Mesenchymal stem cell (in vitro differentiated cells and primary cell): ENCODE data around the gene PHF2.
A peak's percentile ranks its signal among the peaks of the same experiment; 100 is the strongest.

Experiments
- DNase-seq: peaks from one replicate; pipeline ENCODE4 v3.0.0-alpha.2; 2013
- H2AFZ ChIP-seq: one replicate; pipeline ENCODE4 v1.6.1; 2013; ENCODE audit warnings: low read depth, mild to moderate bottlenecking, control low read depth, inconsistent platforms, low read length, moderate library complexity
- H2AK5ac ChIP-seq: 2 replicates; pipeline ENCODE4 v1.6.1; 2013; ENCODE audit warnings: low read length, moderate library complexity, mild to moderate bottlenecking, inconsistent platforms; ENCODE audit not compliant: severe bottlenecking
- H2BK120ac ChIP-seq: one replicate; pipeline ENCODE4 v1.6.1; 2013; ENCODE audit warnings: low read depth, mild to moderate bottlenecking, inconsistent platforms, low read length, moderate library complexity
- H2BK12ac ChIP-seq, 2 experiments: one replicate each; pipeline ENCODE4 v1.6.1; 2013; ENCODE audit warnings: inconsistent platforms in 2 of 2, low read length in 2 of 2, mild to moderate bottlenecking in 2 of 2, moderate library complexity in 2 of 2, control low read depth in 1 of 2
- H2BK15ac ChIP-seq: one replicate; pipeline ENCODE4 v1.6.1; 2013; ENCODE audit warnings: mild to moderate bottlenecking, low read depth, inconsistent platforms; ENCODE audit not compliant: poor library complexity, severe bottlenecking
- H2BK5ac ChIP-seq: 2 replicates; pipeline ENCODE4 v1.6.1; 2013; ENCODE audit warnings: low read depth, mild to moderate bottlenecking, low read length, control low read depth, inconsistent platforms; ENCODE audit not compliant: poor library complexity, severe bottlenecking
- H3K14ac ChIP-seq, 2 experiments: one replicate each; pipeline ENCODE4 v1.6.1; 2013; ENCODE audit warnings: inconsistent platforms in 2 of 2, low read length in 2 of 2, control low read depth in 1 of 2, mild to moderate bottlenecking in 1 of 2, moderate library complexity in 1 of 2
- H3K18ac ChIP-seq, 2 experiments: one replicate each; pipeline ENCODE4 v1.6.1; 2013; ENCODE audit warnings: inconsistent platforms in 2 of 2, low read length in 2 of 2, control low read depth in 1 of 2, low read depth in 1 of 2, mild to moderate bottlenecking in 1 of 2
- H3K23ac ChIP-seq, 2 experiments: one replicate each; pipeline ENCODE4 v1.6.1; 2013; ENCODE audit warnings: inconsistent platforms in 2 of 2, low read length in 2 of 2, mild to moderate bottlenecking in 2 of 2, moderate library complexity in 2 of 2, control low read depth in 1 of 2
- H3K27ac ChIP-seq: 2 replicates; pipeline ENCODE4 v1.5.1; 2013; ENCODE audit warnings: mild to moderate bottlenecking, moderate library complexity, low read length, control low read depth, inconsistent platforms; ENCODE audit not compliant: poor library complexity, severe bottlenecking
- H3K27me3 ChIP-seq, 2 experiments: 2 replicates each; pipeline versions ENCODE4 v1.6.1 to v1.7.0; 2013; ENCODE audit warnings: low read length in 2 of 2, mild to moderate bottlenecking in 2 of 2, moderate library complexity in 2 of 2, control low read depth in 1 of 2, inconsistent platforms in 1 of 2; ENCODE audit not compliant: control insufficient read depth in 1 of 2, insufficient read depth in 1 of 2
- H3K36me3 ChIP-seq, 2 experiments: 2 replicates each; pipeline versions ENCODE4 v1.6.1 to v1.7.0; 2013; ENCODE audit warnings: low read length in 2 of 2, control low read depth in 1 of 2, inconsistent platforms in 1 of 2, low read depth in 1 of 2, mild to moderate bottlenecking in 1 of 2; ENCODE audit not compliant: insufficient read depth in 2 of 2, control insufficient read depth in 1 of 2
- H3K4ac ChIP-seq, 2 experiments: one replicate each; pipeline ENCODE4 v1.6.1; 2013; ENCODE audit warnings: inconsistent platforms in 2 of 2, low read length in 2 of 2, mild to moderate bottlenecking in 2 of 2, moderate library complexity in 2 of 2, control low read depth in 1 of 2, low read depth in 1 of 2
- H3K4me1 ChIP-seq: 2 replicates; pipeline ENCODE4 v1.6.1; 2013; ENCODE audit warnings: low read depth, low read length, control low read depth; ENCODE audit not compliant: control insufficient read depth, insufficient read depth
- H3K4me2 ChIP-seq: 2 replicates; pipeline ENCODE4 v1.6.1; 2013; ENCODE audit warnings: low read length, mild to moderate bottlenecking, inconsistent platforms; ENCODE audit not compliant: poor library complexity, severe bottlenecking
- H3K4me3 ChIP-seq, 2 experiments: 2 replicates each; pipeline versions ENCODE4 v1.5.1 to v1.7.0; 2013; ENCODE audit warnings: low read length in 2 of 2, mild to moderate bottlenecking in 2 of 2, control low read depth in 1 of 2, low read depth in 1 of 2; ENCODE audit not compliant: insufficient read depth in 1 of 2
- H3K79me1 ChIP-seq: replicated peaks from 2 replicates; pipeline ENCODE4 v1.6.1; 2013; ENCODE audit warnings: mild to moderate bottlenecking, control low read depth, low read length, inconsistent platforms; ENCODE audit not compliant: poor library complexity, severe bottlenecking
- H3K9ac ChIP-seq: 2 replicates; pipeline ENCODE4 v1.7.0; 2013; ENCODE audit warnings: mild to moderate bottlenecking, low read length, moderate library complexity
- H3K9me3 ChIP-seq: 2 replicates; pipeline ENCODE4 v1.7.0; 2013; ENCODE audit warnings: mild to moderate bottlenecking, low read length; ENCODE audit not compliant: control insufficient read depth
- H4K8ac ChIP-seq: one replicate; pipeline ENCODE4 v1.6.1; 2013; ENCODE audit warnings: inconsistent platforms, mild to moderate bottlenecking, low read length, moderate library complexity
- H4K91ac ChIP-seq: one replicate; pipeline ENCODE4 v1.6.1; 2013; ENCODE audit warnings: mild to moderate bottlenecking, low read length, inconsistent platforms
- WGBS: methylation state at CpG from one replicate; pipeline ENCODE4 v1.1.7; 2013; ENCODE audit warnings: mixed read lengths; 5-methylcytosine and 5-hydroxymethylcytosine counted together

PHF2 gene

DNA sequence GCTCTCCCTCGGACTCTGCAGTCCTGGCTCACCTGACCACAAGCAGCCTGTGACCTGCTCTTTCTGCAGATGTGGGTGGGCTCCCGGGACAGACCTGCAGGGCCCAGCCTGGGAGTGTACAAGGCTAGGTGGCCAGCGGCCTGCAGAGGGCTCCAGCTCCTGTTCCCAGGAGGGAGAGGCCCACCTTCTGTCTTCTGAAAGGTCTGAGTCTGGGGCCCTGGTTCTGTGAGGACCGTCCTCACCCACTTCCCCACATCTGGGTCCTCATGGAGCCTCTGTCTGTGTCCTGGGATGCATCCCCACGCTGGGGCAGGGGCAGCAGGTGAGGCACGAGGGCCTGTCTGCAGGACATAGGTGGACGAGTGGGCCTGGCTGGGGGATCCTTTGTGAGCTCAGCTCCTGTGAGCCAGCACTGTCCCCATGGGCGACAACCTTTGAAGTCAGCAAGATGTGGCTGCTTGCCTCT is 43.7 kb downstream of the PHF2 start:
- H3K9ac ChIP-seq = no peak overlapping the region
- no peak overlapping the region for H2AK5ac ChIP-seq
- peak overlapping the region in 1 of 2 experiments; percentile 2 for H3K18ac ChIP-seq
- no peak for DNase-seq
- no peak overlapping the region for H2BK120ac ChIP-seq
- 84% methylated on average over 8 of the region's 8 CpGs for WGBS
- H3K4me2 ChIP-seq = no peak overlapping the region
- no peak overlapping the region for H2BK12ac ChIP-seq
- H3K36me3 ChIP-seq = peaks cover 6 to 10% of the 10 kb centered on the region in 2 experiments
- H3K4me1 ChIP-seq = peaks cover 5% of the 10 kb centered on the region
- H4K8ac ChIP-seq = no peak overlapping the region
- no peak overlapping the region for H3K27ac ChIP-seq
- no peak overlapping the region for H2BK15ac ChIP-seq
- H2AFZ ChIP-seq = no peak overlapping the region
- peaks cover 58% of the 10 kb centered on the region for H3K79me1 ChIP-seq
- no peaks in the 10 kb centered on the region for H3K27me3 ChIP-seq
- H3K23ac ChIP-seq = no peak overlapping the region
- H2BK5ac ChIP-seq = no peak overlapping the region
- H3K4me3 ChIP-seq = peak overlapping the region in 1 of 2 experiments; percentile 23
- no peak overlapping the region for H3K4ac ChIP-seq
- no peak overlapping the region for H4K91ac ChIP-seq
- H3K14ac ChIP-seq = no peak overlapping the region
- no peaks in the 10 kb centered on the region for H3K9me3 ChIP-seq

DNA sequence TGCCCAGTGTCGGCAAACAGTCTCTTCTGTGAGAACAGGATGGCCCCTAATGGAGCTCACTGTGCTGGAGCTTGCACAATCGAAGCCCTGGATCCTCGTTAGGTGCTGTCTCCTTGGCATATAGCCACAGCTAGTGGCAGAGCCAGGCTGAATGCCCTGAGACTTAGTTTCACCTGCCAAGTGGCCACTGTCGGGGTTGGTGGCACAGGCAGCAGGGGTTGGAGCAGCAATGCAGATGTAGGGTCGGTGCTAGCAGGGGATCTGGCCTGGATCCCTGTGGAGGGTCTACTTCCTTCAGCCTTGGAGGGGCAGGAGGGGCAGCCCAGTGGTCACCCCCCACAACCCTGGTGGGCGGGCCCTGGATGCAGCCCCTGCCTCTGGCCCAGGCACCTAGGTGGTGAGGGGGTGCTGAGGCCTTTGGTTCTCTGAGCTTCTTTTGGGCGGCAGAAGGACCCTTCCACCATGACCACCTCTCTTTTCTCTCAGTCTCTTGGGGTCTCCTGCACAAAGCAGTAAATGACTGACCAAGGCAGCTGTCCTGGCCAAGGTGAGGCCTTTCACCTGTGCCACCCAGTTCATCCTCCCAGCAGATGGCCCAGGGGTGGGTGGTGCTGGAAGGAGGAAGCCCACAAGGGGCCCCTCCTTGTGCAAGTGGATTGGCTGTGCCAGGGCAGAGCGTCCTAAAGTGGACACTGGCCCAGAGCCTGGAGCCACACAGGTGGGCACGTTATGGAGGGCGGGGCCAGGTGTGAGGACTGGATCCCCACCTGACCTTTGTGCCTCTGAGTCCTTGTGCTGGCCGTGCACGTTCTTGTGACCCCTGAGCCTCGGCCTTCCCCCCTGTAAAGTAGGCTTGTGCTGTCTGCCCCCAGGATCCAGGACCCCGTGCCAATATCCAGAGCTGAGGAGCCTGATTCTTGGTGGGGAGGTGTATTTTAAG is 44.8 kb downstream of the PHF2 start:
- H3K9me3 ChIP-seq = no peaks in the 10 kb centered on the region
- H3K27me3 ChIP-seq = no peaks in the 10 kb centered on the region
- peaks cover 6 to 10% of the 10 kb centered on the region in 2 experiments for H3K36me3 ChIP-seq
- no peak overlapping the region for H4K91ac ChIP-seq
- H3K4me1 ChIP-seq = peaks cover 5% of the 10 kb centered on the region
- H3K79me1 ChIP-seq = peaks cover 53% of the 10 kb centered on the region
- H3K4me3 ChIP-seq = no peak overlapping the region
- peak overlapping the region; percentile 45 for H4K8ac ChIP-seq
- H3K4ac ChIP-seq = no peak overlapping the region
- H2AFZ ChIP-seq = no peak overlapping the region
- H2BK12ac ChIP-seq = no peak overlapping the region
- H2BK15ac ChIP-seq = no peak overlapping the region
- no peak overlapping the region for H2BK120ac ChIP-seq
- 96% methylated on average over 11 of the region's 14 CpGs for WGBS
- no peak overlapping the region for H3K4me2 ChIP-seq
- no peak overlapping the region for H2AK5ac ChIP-seq
- H3K9ac ChIP-seq = no peak overlapping the region
- H3K18ac ChIP-seq = no peak overlapping the region
- no peak overlapping the region for H3K23ac ChIP-seq
- no peak overlapping the region for H3K14ac ChIP-seq
- H2BK5ac ChIP-seq = no peak overlapping the region
- no peak for DNase-seq
- no peak overlapping the region for H3K27ac ChIP-seq

DNA sequence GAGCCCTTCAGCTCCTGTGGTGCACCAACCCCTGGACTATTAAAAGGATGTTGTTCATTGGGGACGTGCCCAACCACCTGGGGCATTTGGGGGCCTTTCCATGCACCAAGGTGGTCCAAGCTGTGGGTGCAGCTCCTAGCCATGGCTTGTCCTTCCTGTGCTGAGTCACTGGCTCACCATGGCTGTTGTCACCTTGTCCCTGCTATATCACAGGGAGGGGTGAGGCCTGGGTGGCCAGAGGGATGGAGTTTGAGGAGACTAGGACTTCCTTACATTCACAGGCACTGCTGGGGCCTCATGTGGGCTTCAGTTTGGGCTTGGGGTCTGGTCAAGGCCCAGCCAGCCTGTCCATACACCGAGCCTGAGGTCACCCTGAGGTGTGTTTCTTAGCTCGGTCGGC is 45.5 kb downstream of the PHF2 start:
- no peak overlapping the region for H3K4me2 ChIP-seq
- no peak for DNase-seq
- no peak overlapping the region for H2AK5ac ChIP-seq
- peak overlapping the region; percentile 69 for H4K8ac ChIP-seq
- no peaks in the 10 kb centered on the region for H3K27me3 ChIP-seq
- H3K36me3 ChIP-seq = peaks cover 6 to 10% of the 10 kb centered on the region in 2 experiments
- no peak overlapping the region for H3K27ac ChIP-seq
- H4K91ac ChIP-seq = no peak overlapping the region
- H2AFZ ChIP-seq = no peak overlapping the region
- no peak overlapping the region for H2BK120ac ChIP-seq
- H2BK15ac ChIP-seq = no peak overlapping the region
- H3K4me3 ChIP-seq = no peak overlapping the region
- no peaks in the 10 kb centered on the region for H3K9me3 ChIP-seq
- no peak overlapping the region for H3K9ac ChIP-seq
- peak overlapping the region in 1 of 2 experiments; percentile 16 for H3K14ac ChIP-seq
- no peak overlapping the region for H3K18ac ChIP-seq
- WGBS = 96% methylated on average over 4 of the region's 4 CpGs
- H3K4ac ChIP-seq = no peak overlapping the region
- no peak overlapping the region for H3K23ac ChIP-seq
- no peak overlapping the region for H2BK5ac ChIP-seq
- H3K79me1 ChIP-seq = peaks cover 53% of the 10 kb centered on the region
- no peak overlapping the region for H2BK12ac ChIP-seq
- H3K4me1 ChIP-seq = peaks cover 5% of the 10 kb centered on the region

DNA sequence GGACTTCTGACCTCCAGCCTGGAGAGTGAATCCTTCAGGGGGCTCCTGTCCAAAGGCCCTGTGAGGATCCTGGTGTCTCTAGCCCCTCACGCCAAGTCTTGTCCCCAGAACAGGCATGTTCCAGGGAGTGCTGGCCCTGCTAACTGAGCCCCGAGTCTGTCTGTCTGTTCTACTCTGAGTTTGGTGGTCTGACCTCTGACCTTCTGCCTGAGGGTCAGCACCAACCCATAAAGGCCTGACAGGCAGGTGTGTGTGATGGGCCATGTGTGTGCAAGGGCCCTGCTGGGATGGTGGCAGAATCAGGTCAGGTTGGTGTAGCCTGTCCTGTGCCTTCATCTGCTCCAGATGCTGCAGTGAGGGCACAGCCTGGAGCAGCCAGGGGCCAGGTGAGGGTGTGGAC is 46.3 kb downstream of the PHF2 start:
- Histone ChIP-seq H4K8ac (no peak overlapping the region), H3K27me3 (no peaks in the 10 kb centered on the region), H3K36me3 (peaks cover 6 to 10% of the 10 kb centered on the region in 2 experiments), H3K4me1 (peaks cover 3% of the 10 kb centered on the region), H3K4ac (no peak overlapping the region), H3K18ac (no peak overlapping the region), H3K4me3 (no peak overlapping the region), H2AFZ (no peak overlapping the region), H2BK5ac (no peak overlapping the region), H3K23ac (no peak overlapping the region), H3K9ac (no peak overlapping the region), H2BK15ac (no peak overlapping the region), H3K14ac (peak overlapping the region in 1 of 2 experiments; percentile 50), H2BK120ac (no peak overlapping the region), H2BK12ac (no peak overlapping the region), H4K91ac (no peak overlapping the region), H2AK5ac (no peak overlapping the region), H3K4me2 (no peak overlapping the region), H3K79me1 (peaks cover 52% of the 10 kb centered on the region), H3K9me3 (peaks cover 3% of the 10 kb centered on the region), H3K27ac (no peak overlapping the region)
- 95% methylated on average over 2 of the region's 2 CpGs for WGBS
- no peak for DNase-seq
